ENCODE measurements around the gene EPHA5.

- TF ChIP-seq ZNF514 (tag by site-specific recombination; IDR thresholded peaks at IDR 0.05) (no peak), PATZ1 (tag by site-specific recombination; IDR thresholded peaks at IDR 0.05) (no peak), TCF7L2 (IDR thresholded peaks at IDR 0.05; ENCODE audit: borderline replicate concordance, low read depth, low read length) (no peak), SP2 (tag by site-specific recombination; IDR thresholded peaks at IDR 0.05) (no peak), CTCF (tag by site-specific recombination; IDR thresholded peaks at IDR 0.05) (no peak), GLI2 (tag by site-specific recombination; IDR thresholded peaks at IDR 0.05; ENCODE audit: borderline replicate concordance, low read depth) (no peak), ZNF394 (tag by site-specific recombination; IDR thresholded peaks at IDR 0.05; ENCODE audit: borderline replicate concordance) (no peak)
- TF ChIP-seq, protein P1, sequence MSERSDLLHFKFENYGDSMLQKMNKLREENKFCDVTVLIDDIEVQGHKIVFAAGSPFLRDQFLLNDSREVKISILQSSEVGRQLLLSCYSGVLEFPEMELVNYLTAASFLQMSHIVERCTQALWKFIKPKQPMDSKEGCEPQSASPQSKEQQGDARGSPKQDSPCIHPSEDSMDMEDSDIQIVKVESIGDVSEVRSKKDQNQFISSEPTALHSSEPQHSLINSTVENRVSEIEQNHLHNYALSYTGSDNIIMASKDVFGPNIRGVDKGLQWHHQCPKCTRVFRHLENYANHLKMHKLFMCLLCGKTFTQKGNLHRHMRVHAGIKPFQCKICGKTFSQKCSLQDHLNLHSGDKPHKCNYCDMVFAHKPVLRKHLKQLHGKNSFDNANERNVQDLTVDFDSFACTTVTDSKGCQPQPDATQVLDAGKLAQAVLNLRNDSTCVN (tag by site-specific recombination; optimal IDR thresholded peaks at IDR 0.05) = no peak
- TF ChIP-seq, protein P2, sequence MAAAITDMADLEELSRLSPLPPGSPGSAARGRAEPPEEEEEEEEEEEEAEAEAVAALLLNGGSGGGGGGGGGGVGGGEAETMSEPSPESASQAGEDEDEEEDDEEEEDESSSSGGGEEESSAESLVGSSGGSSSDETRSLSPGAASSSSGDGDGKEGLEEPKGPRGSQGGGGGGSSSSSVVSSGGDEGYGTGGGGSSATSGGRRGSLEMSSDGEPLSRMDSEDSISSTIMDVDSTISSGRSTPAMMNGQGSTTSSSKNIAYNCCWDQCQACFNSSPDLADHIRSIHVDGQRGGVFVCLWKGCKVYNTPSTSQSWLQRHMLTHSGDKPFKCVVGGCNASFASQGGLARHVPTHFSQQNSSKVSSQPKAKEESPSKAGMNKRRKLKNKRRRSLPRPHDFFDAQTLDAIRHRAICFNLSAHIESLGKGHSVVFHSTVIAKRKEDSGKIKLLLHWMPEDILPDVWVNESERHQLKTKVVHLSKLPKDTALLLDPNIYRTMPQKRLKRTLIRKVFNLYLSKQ (tag by site-specific recombination; IDR thresholded peaks at IDR 0.05; ENCODE audit: borderline replicate concordance) = no peak
Measured at GRCh38 chr4:65669111-65670019, 924 bp downstream of the EPHA5 start.

All from HEK293 (cell line).